ENCODE results near the gene PAM. TPM values are rescaled to one million over a fixed set of nuclear protein-coding genes. Genes with fewer than 3 reads are reported as not detected.

Gene PAM
- total RNA-seq, 1 experiment from 2014 or later = 190 TPM

- Histone ChIP-seq H3K36me3 (ENCODE audit: insufficient read depth, low read length, poor library complexity, severe bottlenecking) (no peaks in the 10 kb centered on the region), H3K4me1 (ENCODE audit: insufficient read depth, low read length, poor library complexity, severe bottlenecking) (peaks cover 35% of the 10 kb centered on the region), H3K4me3 (ENCODE audit: low read depth, low read length, poor library complexity, severe bottlenecking) (no peak overlapping the region), H3K9me3 (ENCODE audit: low read depth, low read length, poor library complexity, severe bottlenecking) (no peaks in the 10 kb centered on the region), H3K27ac (ENCODE audit: low read depth, low read length, poor library complexity, severe bottlenecking) (no peak overlapping the region), H3K27me3 (replicated peaks; ENCODE audit: insufficient read depth, low read depth, low read length, poor library complexity) (no peaks in the 10 kb centered on the region)
- TF ChIP-seq CTCF (conservative IDR thresholded peaks at IDR 0.05; ENCODE audit: low read depth, low read length) (no peak), EZH2 (IDR thresholded peaks at IDR 0.05; ENCODE audit: borderline replicate concordance, low read depth, low read length, poor library complexity, severe bottlenecking) (no peak)
- no TSS peak for BruUV-seq (replicated peaks)
- POLR2A ChIA-PET (ENCODE audit: low non-redundant PET) = no interaction called here
- CTCF ChIA-PET = no interaction called here
- no peak for DNase-seq (ENCODE audit: low spot score)
- intact Hi-C loops (cut with micrococcal nuclease; ENCODE audit: unreplicated experiment) = no loop called here
These were observed 9.4 kb downstream of the PAM start for GRCh38 chr5:102764381-102765004.

- TF ChIP-seq EZH2 (IDR thresholded peaks at IDR 0.05; ENCODE audit: borderline replicate concordance, low read depth, low read length, poor library complexity, severe bottlenecking) (no peak), CTCF (conservative IDR thresholded peaks at IDR 0.05; ENCODE audit: low read depth, low read length) (no peak)
- peaks cover 28% of the 10 kb centered on the region for H3K4me1 ChIP-seq (ENCODE audit: insufficient read depth, low read length, poor library complexity, severe bottlenecking)
- no peaks in the 10 kb centered on the region for H3K36me3 ChIP-seq (ENCODE audit: insufficient read depth, low read length, poor library complexity, severe bottlenecking)
- no TSS peak for BruUV-seq (replicated peaks)
- no peaks in the 10 kb centered on the region for H3K9me3 ChIP-seq (ENCODE audit: low read depth, low read length, poor library complexity, severe bottlenecking)
- no peaks in the 10 kb centered on the region for H3K27me3 ChIP-seq (replicated peaks; ENCODE audit: insufficient read depth, low read depth, low read length, poor library complexity)
- no peak for DNase-seq (ENCODE audit: low spot score)
- no peak overlapping the region for H3K4me3 ChIP-seq (ENCODE audit: low read depth, low read length, poor library complexity, severe bottlenecking)
- H3K27ac ChIP-seq (ENCODE audit: low read depth, low read length, poor library complexity, severe bottlenecking) = no peak overlapping the region
- ChIA-PET POLR2A (ENCODE audit: low non-redundant PET) (no interaction called here), CTCF (no interaction called here)
- intact Hi-C loops (cut with micrococcal nuclease; ENCODE audit: unreplicated experiment) = no loop called here
These were observed 10.2 kb downstream of the PAM start for GRCh38 chr5:102765350-102765749.

- Histone ChIP-seq H3K4me1 (ENCODE audit: insufficient read depth, low read length, poor library complexity, severe bottlenecking) (peaks cover 25% of the 10 kb centered on the region), H3K27ac (ENCODE audit: low read depth, low read length, poor library complexity, severe bottlenecking) (no peak overlapping the region), H3K36me3 (ENCODE audit: insufficient read depth, low read length, poor library complexity, severe bottlenecking) (no peaks in the 10 kb centered on the region), H3K9me3 (ENCODE audit: low read depth, low read length, poor library complexity, severe bottlenecking) (no peaks in the 10 kb centered on the region), H3K4me3 (ENCODE audit: low read depth, low read length, poor library complexity, severe bottlenecking) (no peak overlapping the region), H3K27me3 (replicated peaks; ENCODE audit: insufficient read depth, low read depth, low read length, poor library complexity) (no peaks in the 10 kb centered on the region)
- BruUV-seq (replicated peaks) = no TSS peak
- TF ChIP-seq EZH2 (IDR thresholded peaks at IDR 0.05; ENCODE audit: borderline replicate concordance, low read depth, low read length, poor library complexity, severe bottlenecking) = no peak
- TF ChIP-seq CTCF (conservative IDR thresholded peaks at IDR 0.05; ENCODE audit: low read depth, low read length) = no peak
- intact Hi-C loops (cut with micrococcal nuclease; ENCODE audit: unreplicated experiment) = no loop called here
- ChIA-PET CTCF (no interaction called here), POLR2A (ENCODE audit: low non-redundant PET) (no interaction called here)
- DNase-seq (ENCODE audit: low spot score) = no peak
These were observed 11.4 kb downstream of the PAM start for GRCh38 chr5:102766295-102767090.

Data from A673 (cell line).